ENCODE data around the gene CBLB. TPM values are rescaled to one million over a fixed set of nuclear protein-coding genes. Genes with fewer than 3 reads are reported as not detected.
A peak's percentile ranks its signal among the peaks of the same experiment; 100 is the strongest.

CBLB gene
- total RNA-seq, 4 donors from 2014 or later: 154 to 177 (median 169) TPM

- WGBS, 2 donors: 54 to 69% methylated on average over 2 of the region's 2 CpGs
- H3K27ac ChIP-seq: no peak overlapping the region
- peaks cover 0 to 16% (median 0%) of the 10 kb centered on the region in 4 donors for H3K4me1 ChIP-seq
- TF ChIP-seq POLR2A (IDR thresholded peaks at IDR 0.05): no peak
- TF ChIP-seq, protein P1, sequence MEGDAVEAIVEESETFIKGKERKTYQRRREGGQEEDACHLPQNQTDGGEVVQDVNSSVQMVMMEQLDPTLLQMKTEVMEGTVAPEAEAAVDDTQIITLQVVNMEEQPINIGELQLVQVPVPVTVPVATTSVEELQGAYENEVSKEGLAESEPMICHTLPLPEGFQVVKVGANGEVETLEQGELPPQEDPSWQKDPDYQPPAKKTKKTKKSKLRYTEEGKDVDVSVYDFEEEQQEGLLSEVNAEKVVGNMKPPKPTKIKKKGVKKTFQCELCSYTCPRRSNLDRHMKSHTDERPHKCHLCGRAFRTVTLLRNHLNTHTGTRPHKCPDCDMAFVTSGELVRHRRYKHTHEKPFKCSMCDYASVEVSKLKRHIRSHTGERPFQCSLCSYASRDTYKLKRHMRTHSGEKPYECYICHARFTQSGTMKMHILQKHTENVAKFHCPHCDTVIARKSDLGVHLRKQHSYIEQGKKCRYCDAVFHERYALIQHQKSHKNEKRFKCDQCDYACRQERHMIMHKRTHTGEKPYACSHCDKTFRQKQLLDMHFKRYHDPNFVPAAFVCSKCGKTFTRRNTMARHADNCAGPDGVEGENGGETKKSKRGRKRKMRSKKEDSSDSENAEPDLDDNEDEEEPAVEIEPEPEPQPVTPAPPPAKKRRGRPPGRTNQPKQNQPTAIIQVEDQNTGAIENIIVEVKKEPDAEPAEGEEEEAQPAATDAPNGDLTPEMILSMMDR (IDR thresholded peaks at IDR 0.05): no peak
- TF ChIP-seq EP300 (IDR thresholded peaks at IDR 0.05): no peak
- H3K9me3 ChIP-seq: no peaks in the 10 kb centered on the region
- no peak for DNase-seq (ENCODE audit: low spot score in 2 of 2)
- H3K4me3 ChIP-seq: no peak overlapping the region
- no peaks in the 10 kb centered on the region for H3K27me3 ChIP-seq
- H3K36me3 ChIP-seq: no peaks in the 10 kb centered on the region
Measured at GRCh38 chr3:105876780-105877327, 8.0 kb upstream of the CBLB start.

DNA sequence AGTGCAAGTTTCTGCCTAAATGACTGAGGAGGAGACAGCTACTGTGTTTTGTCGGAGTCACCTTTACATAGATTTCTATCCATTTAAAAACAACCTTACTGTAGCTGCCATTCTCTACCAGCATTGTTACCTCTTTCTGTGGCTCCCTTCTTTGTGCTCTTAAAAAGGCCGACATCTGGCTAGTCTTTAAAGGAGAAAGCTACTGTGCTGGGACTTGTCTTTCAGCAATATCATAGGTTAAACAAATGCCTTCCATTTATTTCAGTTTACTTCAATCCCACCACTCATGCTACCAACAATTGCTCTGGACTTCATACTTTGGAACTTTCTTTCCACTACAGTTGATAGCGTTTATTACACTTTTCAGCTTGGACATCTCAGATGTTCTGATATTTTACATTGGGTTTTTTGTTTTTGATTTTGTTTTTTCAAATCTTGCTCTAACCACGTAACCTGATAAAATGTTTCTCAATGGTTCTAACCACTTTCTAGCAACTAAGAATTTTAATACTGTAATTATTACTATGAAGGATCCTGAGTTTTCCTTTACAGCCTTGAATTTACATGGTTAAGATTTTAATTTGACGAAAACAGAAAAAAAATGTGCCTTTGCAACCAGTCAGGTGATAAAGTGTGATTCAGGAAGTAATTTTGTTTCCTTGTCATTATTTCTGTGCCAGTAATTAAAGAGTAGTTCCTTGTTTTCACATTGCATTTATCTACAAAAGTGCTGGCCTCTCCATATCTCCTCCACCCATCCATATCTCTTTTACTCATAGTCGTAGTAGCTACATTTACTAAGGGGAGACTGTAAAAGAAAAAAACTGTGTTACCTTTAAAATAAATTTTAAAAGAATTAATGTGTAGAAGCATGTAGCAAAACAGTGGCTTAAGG is 1.3 kb upstream of the CBLB start:
- no peaks in the 10 kb centered on the region for H3K9me3 ChIP-seq
- peak overlapping the region; percentile 39 to 94 (median 90) for H3K4me3 ChIP-seq
- peak overlapping the region; percentile 56 to 99 (median 96) for H3K27ac ChIP-seq
- peaks cover 0 to 31% (median 12%) of the 10 kb centered on the region in 4 donors for H3K4me1 ChIP-seq
- WGBS, 2 donors: 49 to 52% methylated on average over 6 of the region's 6 CpGs
- TF ChIP-seq, protein P1 (IDR thresholded peaks at IDR 0.05): no peak
- no peak for TF ChIP-seq EP300 (IDR thresholded peaks at IDR 0.05)
- TF ChIP-seq POLR2A (IDR thresholded peaks at IDR 0.05): no peak
- no peak for DNase-seq (ENCODE audit: low spot score in 2 of 2)
- H3K36me3 ChIP-seq: no peaks in the 10 kb centered on the region
- H3K27me3 ChIP-seq: no peaks in the 10 kb centered on the region

DNA sequence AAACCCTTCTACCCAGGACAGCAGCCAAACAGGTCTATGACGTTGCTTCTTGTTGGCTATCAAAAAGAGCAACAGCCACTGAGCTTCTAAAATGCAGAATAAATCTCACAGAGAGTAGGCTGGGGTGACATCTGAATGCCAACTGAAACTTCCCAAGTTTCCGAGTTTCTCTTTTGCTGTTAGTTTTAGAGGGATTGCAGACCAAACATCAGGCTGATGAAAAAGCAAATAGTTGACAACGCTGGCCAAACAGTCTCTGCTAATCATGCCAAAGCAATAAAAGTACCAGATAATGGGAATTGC is 670 bp upstream of the CBLB start:
- TF ChIP-seq EP300 (IDR thresholded peaks at IDR 0.05) (peak in 1 of 2 donors; percentile 80), POLR2A (IDR thresholded peaks at IDR 0.05) (peak in 1 of 2 donors; percentile 48)
- TF ChIP-seq, protein P1 (IDR thresholded peaks at IDR 0.05): no peak
- WGBS, 2 donors: 0 to 1% methylated on average over 3 of the region's 3 CpGs
- H3K27me3 ChIP-seq: no peaks in the 10 kb centered on the region
- DNase-seq (ENCODE audit: low spot score in 2 of 2): no peak
- H3K4me3 ChIP-seq: peak overlapping the region; percentile 39 to 94 (median 90)
- H3K27ac ChIP-seq: peak overlapping the region; percentile 56 to 99 (median 96)
- no peaks in the 10 kb centered on the region for H3K36me3 ChIP-seq
- peaks cover 0 to 37% (median 12%) of the 10 kb centered on the region in 4 donors for H3K4me1 ChIP-seq
- no peaks in the 10 kb centered on the region for H3K9me3 ChIP-seq

- peaks cover 0 to 48% (median 12%) of the 10 kb centered on the region in 4 donors for H3K4me1 ChIP-seq
- H3K9me3 ChIP-seq: no peaks in the 10 kb centered on the region
- H3K4me3 ChIP-seq: peak overlapping the region; percentile 39 to 94 (median 90)
- TF ChIP-seq, protein P1 (IDR thresholded peaks at IDR 0.05): no peak
- no peak for TF ChIP-seq EP300 (IDR thresholded peaks at IDR 0.05)
- no peak for TF ChIP-seq POLR2A (IDR thresholded peaks at IDR 0.05)
- peak overlapping the region; percentile 56 to 99 (median 96) for H3K27ac ChIP-seq
- H3K27me3 ChIP-seq: no peaks in the 10 kb centered on the region
- peak; percentile 24 to 43 for DNase-seq (ENCODE audit: low spot score in 2 of 2)
- H3K36me3 ChIP-seq: no peaks in the 10 kb centered on the region
- 0% methylated on average over 11 to 24 of the region's 28 CpGs for WGBS, 2 donors
Measured at GRCh38 chr3:105868431-105868741, 426 bp downstream of the CBLB start.

Data from tibial nerve (tissue), 4 donors.